WTC11 (cell line): ENCODE results near the gene IL36B.

ENCODE experiments used
- CTCF ChIP-seq: fragments of 200-600 bp; IDR thresholded peaks from 2 replicates; pipeline ENCODE4 v1.8.0; 2022; ENCODE audit warnings: antibody characterized with exemption
- ELF4 ChIP-seq: sonication (generic); formaldehyde crosslinking; IDR thresholded peaks from 2 replicates; pipeline ENCODE4 v1.8.1; 2022; ENCODE audit warnings: low read depth, mild to moderate bottlenecking, moderate library complexity, missing genetic modification reagents
- HMGA2 ChIP-seq: fragments of 250-450 bp; sonication (Bioruptor Pico); IDR thresholded peaks from 2 replicates; pipeline ENCODE4 v1.4.0; 2021; ENCODE audit warnings: mild to moderate bottlenecking, moderate library complexity
- HMGXB4 ChIP-seq: sonication (generic); formaldehyde crosslinking; IDR thresholded peaks from 2 replicates; pipeline ENCODE4 v1.8.1; 2023; ENCODE audit warnings: mild to moderate bottlenecking, moderate library complexity, missing genetic modification reagents

- no peak for TF ChIP-seq ELF4 (CRISPR knock-in tag)
- TF ChIP-seq HMGXB4 (CRISPR knock-in tag), result no peak
- no peak for TF ChIP-seq CTCF
- no peak for TF ChIP-seq HMGA2 (CRISPR knock-in tag)
These were observed 37.2 kb upstream of the IL36B start for GRCh38 chr2:113089916-113090315.
